ENCODE measurements around the gene SKIC3. TPM values are rescaled to one million over a fixed set of nuclear protein-coding genes. Genes with fewer than 3 reads are reported as not detected.

The SKIC3 gene
- total and polyA plus RNA-seq, 2 experiments from 2014 or later, result 75.1 to 111 TPM

DNA sequence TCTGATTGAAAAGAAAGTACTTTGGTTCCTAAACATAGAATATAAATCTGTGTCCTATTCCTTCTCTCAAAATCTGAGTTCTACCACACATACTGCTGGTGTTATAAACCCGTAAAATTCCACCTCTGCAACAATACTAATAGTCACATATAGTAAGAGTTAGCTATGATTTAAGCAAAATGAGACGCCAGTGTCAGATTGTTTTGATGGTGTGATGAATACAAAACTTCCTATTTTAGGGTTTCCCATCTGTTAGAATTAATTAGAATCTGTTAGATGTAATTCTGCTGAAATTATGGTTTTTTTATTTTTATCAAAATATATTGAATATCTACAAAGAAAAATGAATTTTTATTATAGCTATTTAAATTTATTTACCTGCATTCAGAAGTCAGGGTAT is 26.8 kb upstream of the SKIC3 start:
- Mint-ChIP-seq H3K4me1 (no peaks in the 10 kb centered on the region), H3K4me3 (no peak overlapping the region), H3K9me3 (no peaks in the 10 kb centered on the region), H3K27me3 (ENCODE audit: insufficient read depth, low read depth, poor library complexity) (no peaks in the 10 kb centered on the region), H3K27ac (no peak overlapping the region), H3K36me3 (ENCODE audit: low read depth) (no peaks in the 10 kb centered on the region; the same call in 2 of the 3 replicates)
- Histone ChIP-seq H3K27ac (ENCODE audit: low read depth) (no peak overlapping the region), H3K4me2 (no peak overlapping the region), H3K4me3 (no peak overlapping the region), H3K27me3 (ENCODE audit: insufficient read depth) (no peaks in the 10 kb centered on the region), H3F3A (replicated peaks; ENCODE audit: low read depth) (no peaks in the 10 kb centered on the region), H3K9me2 (ENCODE audit: insufficient read depth) (no peaks in the 10 kb centered on the region), H2AFZ (no peak overlapping the region), H3K4me1 (ENCODE audit: insufficient read depth) (no peaks in the 10 kb centered on the region), H3K36me3 (ENCODE audit: insufficient read depth) (no peaks in the 10 kb centered on the region), H3K79me2 (replicated peaks; ENCODE audit: insufficient read depth) (no peaks in the 10 kb centered on the region), H4K20me1 (replicated peaks; ENCODE audit: insufficient read depth) (no peaks in the 10 kb centered on the region)
- TF ChIP-seq STAT1 (IDR thresholded peaks at IDR 0.05; ENCODE audit: unreplicated experiment), result no peak
- no peak for TF ChIP-seq CREB1 (CRISPR knock-in tag; IDR thresholded peaks at IDR 0.05; ENCODE audit: low read depth)
- TF ChIP-seq ZNF114 (CRISPR knock-in tag; IDR thresholded peaks at IDR 0.05), result no peak
- TF ChIP-seq, protein P1, sequence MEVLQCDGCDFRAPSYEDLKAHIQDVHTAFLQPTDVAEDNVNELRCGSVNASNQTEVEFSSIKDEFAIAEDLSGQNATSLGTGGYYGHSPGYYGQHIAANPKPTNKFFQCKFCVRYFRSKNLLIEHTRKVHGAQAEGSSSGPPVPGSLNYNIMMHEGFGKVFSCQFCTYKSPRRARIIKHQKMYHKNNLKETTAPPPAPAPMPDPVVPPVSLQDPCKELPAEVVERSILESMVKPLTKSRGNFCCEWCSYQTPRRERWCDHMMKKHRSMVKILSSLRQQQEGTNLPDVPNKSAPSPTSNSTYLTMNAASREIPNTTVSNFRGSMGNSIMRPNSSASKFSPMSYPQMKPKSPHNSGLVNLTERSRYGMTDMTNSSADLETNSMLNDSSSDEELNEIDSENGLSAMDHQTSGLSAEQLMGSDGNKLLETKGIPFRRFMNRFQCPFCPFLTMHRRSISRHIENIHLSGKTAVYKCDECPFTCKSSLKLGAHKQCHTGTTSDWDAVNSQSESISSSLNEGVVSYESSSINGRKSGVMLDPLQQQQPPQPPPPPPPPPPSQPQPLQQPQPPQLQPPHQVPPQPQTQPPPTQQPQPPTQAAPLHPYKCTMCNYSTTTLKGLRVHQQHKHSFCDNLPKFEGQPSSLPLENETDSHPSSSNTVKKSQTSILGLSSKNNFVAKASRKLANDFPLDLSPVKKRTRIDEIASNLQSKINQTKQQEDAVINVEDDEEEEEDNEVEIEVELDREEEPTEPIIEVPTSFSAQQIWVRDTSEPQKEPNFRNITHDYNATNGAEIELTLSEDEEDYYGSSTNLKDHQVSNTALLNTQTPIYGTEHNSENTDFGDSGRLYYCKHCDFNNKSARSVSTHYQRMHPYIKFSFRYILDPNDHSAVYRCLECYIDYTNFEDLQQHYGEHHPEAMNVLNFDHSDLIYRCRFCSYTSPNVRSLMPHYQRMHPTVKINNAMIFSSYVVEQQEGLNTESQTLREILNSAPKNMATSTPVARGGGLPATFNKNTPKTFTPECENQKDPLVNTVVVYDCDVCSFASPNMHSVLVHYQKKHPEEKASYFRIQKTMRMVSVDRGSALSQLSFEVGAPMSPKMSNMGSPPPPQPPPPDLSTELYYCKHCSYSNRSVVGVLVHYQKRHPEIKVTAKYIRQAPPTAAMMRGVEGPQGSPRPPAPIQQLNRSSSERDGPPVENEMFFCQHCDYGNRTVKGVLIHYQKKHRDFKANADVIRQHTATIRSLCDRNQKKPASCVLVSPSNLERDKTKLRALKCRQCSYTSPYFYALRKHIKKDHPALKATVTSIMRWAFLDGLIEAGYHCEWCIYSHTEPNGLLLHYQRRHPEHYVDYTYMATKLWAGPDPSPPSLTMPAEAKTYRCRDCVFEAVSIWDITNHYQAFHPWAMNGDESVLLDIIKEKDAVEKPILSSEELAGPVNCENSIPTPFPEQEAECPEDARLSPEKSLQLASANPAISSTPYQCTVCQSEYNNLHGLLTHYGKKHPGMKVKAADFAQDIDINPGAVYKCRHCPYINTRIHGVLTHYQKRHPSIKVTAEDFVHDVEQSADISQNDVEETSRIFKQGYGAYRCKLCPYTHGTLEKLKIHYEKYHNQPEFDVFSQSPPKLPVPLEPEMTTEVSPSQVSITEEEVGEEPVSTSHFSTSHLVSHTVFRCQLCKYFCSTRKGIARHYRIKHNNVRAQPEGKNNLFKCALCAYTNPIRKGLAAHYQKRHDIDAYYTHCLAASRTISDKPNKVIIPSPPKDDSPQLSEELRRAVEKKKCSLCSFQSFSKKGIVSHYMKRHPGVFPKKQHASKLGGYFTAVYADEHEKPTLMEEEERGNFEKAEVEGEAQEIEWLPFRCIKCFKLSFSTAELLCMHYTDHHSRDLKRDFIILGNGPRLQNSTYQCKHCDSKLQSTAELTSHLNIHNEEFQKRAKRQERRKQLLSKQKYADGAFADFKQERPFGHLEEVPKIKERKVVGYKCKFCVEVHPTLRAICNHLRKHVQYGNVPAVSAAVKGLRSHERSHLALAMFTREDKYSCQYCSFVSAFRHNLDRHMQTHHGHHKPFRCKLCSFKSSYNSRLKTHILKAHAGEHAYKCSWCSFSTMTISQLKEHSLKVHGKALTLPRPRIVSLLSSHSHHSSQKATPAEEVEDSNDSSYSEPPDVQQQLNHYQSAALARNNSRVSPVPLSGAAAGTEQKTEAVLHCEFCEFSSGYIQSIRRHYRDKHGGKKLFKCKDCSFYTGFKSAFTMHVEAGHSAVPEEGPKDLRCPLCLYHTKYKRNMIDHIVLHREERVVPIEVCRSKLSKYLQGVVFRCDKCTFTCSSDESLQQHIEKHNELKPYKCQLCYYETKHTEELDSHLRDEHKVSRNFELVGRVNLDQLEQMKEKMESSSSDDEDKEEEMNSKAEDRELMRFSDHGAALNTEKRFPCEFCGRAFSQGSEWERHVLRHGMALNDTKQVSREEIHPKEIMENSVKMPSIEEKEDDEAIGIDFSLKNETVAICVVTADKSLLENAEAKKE (CRISPR knock-in tag; IDR thresholded peaks at IDR 0.05), result no peak
- TF ChIP-seq CTCF (conservative IDR thresholded peaks at IDR 0.05; ENCODE audit: low read depth in 2 of 2), result no peak
- no peak for DNase-seq (ENCODE audit: low spot score)
- ATAC-seq, result no peak

Measured in GM23338 (cell line).